Activated CD4-positive, alpha-beta T cell treated with anti-CD3 and anti-CD28 coated beads, Interleukin-2, amount 50 U/mL, for 48 hours (primary cell): ENCODE data around the gene RAB8B.

Source experiments
- DNase-seq, 2 experiments: peaks; one replicate each; pipeline ENCODE4 v3.0.0-alpha.2; 2020

The RAB8B gene

GRCh38 chr15:63188926-63189871 is at the start of gene RAB8B:
Gene RAB8B (plus strand): TSS chr15:63189606. CDS start chr15:63189625, 19 bp downstream.
- peak; percentile 99 to 100 for DNase-seq

GRCh38 chr15:63140936-63141335 is 48.5 kb upstream of the RAB8B start:
- no peak for DNase-seq

GRCh38 chr15:63145426-63145825 is 44.0 kb upstream of the RAB8B start:
- DNase-seq = no peak

GRCh38 chr15:63146684-63147083 is 42.7 kb upstream of the RAB8B start:
- no peak for DNase-seq

- DNase-seq = no peak
These were observed 37.7 kb upstream of the RAB8B start for GRCh38 chr15:63151665-63152064.

GRCh38 chr15:63155486-63155885 is 33.9 kb upstream of the RAB8B start:
- DNase-seq = no peak

- DNase-seq = no peak
These were observed 33.2 kb upstream of the RAB8B start for GRCh38 chr15:63156086-63156710.

- peak; percentile 16 to 29 for DNase-seq
These were observed 32.7 kb upstream of the RAB8B start for GRCh38 chr15:63156755-63157117.

- peak; percentile 91 to 93 for DNase-seq
These were observed 32.1 kb upstream of the RAB8B start, which contains the start of gene RPS27L for GRCh38 chr15:63157118-63157843. Gene RPS27L (minus strand): TSS chr15:63157477. CDS start chr15:63157405, 72 bp downstream.

GRCh38 chr15:63157891-63158431 is 31.4 kb upstream of the RAB8B start:
- DNase-seq = peak; percentile 12 to 37

GRCh38 chr15:63160638-63161037 is 28.8 kb upstream of the RAB8B start:
- no peak for DNase-seq

GRCh38 chr15:63163217-63163616 is 26.2 kb upstream of the RAB8B start:
- no peak for DNase-seq

- no peak for DNase-seq
These were observed 24.1 kb upstream of the RAB8B start for GRCh38 chr15:63165166-63165859.

GRCh38 chr15:63166219-63166618 is 23.2 kb upstream of the RAB8B start:
- no peak for DNase-seq

GRCh38 chr15:63169788-63170187 is 19.6 kb upstream of the RAB8B start:
- no peak for DNase-seq

- DNase-seq = no peak
These were observed 17.0 kb upstream of the RAB8B start for GRCh38 chr15:63172376-63172775.

GRCh38 chr15:63172851-63173451 is 16.5 kb upstream of the RAB8B start:
- DNase-seq = no peak

GRCh38 chr15:63176302-63176701 is 13.1 kb upstream of the RAB8B start:
- DNase-seq = no peak

GRCh38 chr15:63178034-63178433 is 11.4 kb upstream of the RAB8B start:
- no peak for DNase-seq

- DNase-seq = no peak
These were observed 8.7 kb upstream of the RAB8B start for GRCh38 chr15:63180746-63181145.

- DNase-seq = no peak
These were observed 7.8 kb upstream of the RAB8B start for GRCh38 chr15:63181648-63182047.

GRCh38 chr15:63185206-63185605 is 4.2 kb upstream of the RAB8B start:
- no peak for DNase-seq
